Stimulated activated CD4-positive, alpha-beta T cell treated with anti-CD3 and anti-CD28 coated beads, Interleukin-1b, Interleukin-23, amount 100 ng/mL, for 1 hour (primary cell): Measurements from ENCODE around the gene IGSF3.
A peak's percentile ranks its signal among the peaks of the same experiment; 100 is the strongest.

Experiments
- DNase-seq, 2 donors: peaks; one replicate each; pipeline ENCODE4 v3.0.0-alpha.2; 2020; ENCODE audit warnings: low read depth in 2 of 2

Gene IGSF3

DNA sequence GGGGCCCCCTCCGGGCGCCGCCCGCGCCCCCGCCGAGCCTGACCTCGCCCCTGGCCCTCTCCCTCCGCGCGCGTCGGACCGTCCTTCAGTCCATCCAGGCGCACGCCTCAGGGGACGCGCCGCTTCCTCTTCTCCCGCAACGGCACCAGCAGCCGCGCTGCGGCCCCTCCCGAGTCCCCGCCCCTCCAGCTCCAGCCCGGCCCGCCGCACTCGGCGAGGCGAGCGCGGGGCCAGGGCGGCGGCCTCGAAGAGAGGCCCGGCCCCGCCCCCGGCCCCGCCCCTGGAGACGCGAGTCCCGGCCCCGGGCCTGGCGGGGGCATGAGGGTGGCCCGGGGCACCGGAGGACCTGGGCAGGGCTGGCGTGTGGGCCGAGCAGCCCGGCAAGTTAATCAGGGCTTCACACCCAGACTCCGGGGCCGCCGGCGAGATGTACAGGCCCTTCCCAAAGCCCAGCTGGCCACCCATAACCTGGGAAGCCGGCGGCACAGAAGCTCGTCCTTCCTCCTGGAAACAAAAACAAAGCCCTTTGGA is at the start of gene IGSF3:
IGSF3 (minus strand) TSS at position 159 of the 531 bp plus-strand sequence. CDS start 1,407 bp downstream, outside the sequence.
- DNase-seq, result peak in 1 of 2 donors; percentile 30

DNA sequence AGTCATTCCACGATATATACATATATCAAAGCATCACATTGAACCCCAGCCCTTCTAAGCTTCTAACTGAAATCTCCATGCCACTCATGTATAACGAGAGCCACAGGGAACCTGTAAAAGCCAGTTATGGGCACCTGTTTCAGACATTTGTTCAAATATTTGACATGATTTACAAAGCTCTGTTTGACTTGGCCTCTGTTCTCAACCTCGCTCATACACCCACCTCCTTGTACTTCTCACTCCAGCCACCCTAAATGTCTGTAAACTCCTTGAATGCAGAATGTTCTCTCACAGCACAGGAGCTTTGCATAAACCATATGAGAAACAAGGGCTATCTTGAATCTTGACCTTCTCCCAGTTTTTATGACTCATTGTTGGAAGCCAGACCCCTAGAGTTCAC is 49.8 kb upstream of the IGSF3 start:
- DNase-seq, result no peak

DNA sequence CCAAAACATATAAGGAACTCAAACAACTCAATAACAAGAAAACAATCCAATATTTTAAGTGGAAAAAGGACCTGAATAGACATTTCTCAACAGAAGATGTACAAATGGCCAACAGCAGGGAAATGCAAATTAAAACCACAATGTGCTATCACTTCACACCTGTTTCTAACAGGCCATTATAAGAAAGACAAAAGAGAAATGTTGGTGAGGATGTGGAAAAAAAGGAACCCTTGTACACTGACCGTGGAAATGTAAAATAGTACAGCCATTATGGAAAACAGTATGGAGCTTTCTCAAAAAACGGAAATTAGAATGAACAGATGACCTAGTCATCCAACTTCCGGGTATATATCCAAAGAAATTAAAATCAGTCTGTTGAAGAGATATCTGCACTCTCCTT is 48.9 kb upstream of the IGSF3 start:
- no peak for DNase-seq

DNA sequence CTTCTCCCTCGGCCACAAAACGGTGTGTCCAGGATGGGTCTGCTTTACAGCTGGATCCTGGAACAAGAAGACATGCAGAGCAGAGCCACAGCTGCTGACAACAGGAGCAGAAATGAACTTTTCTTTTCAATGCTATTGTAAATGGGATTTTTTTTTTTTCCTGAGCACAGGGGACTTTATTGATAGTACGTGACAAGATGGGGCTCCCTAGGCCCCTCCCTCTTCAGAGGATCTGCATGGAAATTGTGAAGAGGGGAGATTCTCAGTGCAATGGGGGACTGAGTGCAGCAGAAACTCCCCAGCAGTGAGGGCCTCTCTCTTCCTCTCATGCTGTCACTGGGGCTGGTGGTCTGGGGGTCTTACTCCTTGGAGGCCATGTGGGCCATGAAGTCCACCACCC is 45.9 kb upstream of the IGSF3 start:
- no peak for DNase-seq

DNA sequence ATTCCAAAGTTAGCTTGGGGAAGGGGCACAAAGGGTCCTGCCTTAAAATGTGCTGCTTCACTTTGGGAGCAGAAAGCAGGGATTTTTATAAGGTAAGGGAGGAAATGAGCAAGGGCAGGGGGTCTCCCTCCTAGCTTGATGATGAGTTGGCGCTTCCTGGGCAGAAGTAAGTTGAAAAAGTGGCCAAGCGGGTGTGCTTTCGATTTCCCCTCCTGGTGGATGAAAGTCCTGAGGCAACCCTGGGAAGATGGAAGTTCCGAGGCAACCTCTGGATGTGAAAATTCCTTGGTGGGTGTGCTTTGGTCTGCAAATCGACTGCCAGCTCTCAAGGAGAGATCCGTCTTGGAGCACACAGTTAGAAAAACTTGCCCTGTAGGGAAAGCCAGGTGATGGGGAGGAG is 45.0 kb upstream of the IGSF3 start:
- DNase-seq, result no peak

DNA sequence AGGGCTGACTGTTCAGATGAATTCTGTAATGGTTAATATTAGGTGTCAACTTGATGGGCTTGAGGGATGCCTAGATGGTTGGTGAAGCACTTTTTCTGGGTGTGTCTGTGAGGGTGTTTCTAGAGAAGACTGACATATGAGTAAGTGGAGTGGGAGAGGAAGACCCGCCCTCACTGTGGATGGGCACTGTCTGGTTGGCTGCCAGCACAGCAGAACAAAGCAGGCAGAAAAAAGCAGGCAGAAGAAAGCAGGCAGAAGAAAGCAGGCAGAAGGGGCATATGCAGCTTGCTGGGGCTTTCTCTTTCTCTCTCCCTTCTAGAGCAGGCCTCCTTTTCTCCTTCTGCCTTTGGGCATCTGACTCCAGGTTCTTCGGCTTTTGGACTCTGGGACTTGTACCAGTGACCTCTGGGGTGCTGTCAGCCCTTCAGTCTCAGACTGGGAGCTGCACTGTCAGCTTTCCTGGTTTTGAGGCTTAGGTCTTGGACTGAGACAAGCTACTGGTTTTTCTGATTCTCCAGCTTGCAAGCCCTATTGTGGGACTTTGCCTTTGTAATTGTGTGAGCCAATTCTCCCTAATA is 43.8 kb upstream of the IGSF3 start:
- no peak for DNase-seq

DNA sequence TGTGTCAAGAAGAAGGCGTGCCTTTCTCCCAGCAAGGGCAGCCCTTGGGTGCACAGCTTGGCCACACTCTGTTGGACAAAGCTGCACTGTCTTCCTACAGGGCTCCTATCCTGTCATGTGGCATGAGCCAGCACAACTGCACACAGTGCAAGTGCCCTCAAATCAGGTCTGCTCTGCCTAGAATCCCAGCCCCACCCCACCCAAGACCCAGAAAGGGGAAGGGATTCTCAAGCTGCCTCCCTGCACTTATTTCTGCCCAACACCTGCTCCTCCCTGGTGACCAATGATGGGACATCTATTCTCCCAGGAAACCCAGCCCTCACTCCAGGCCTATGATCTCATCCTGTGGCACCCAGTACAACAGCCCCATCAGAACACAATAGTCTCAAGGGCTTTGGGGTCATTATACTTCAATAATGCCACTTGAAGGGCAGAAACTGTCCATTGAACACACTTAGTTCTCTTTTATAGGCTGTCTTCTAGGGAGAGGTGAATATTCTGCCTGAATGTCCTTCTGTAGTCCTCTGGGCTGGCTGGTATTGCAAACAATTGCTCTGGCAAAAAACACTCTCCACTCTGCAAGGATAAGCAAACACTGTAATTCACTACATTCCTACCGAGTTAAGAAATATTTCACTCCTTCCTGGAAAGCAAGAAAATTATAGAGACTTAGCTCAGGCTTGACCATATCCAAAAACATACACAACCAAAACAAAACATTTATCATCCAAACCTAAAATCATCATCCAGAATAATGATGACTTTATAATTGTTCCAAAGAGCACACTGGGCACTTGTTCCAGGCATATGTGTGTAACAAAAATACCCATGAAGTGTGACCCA is 43.1 kb upstream of the IGSF3 start:
- DNase-seq, result no peak

DNA sequence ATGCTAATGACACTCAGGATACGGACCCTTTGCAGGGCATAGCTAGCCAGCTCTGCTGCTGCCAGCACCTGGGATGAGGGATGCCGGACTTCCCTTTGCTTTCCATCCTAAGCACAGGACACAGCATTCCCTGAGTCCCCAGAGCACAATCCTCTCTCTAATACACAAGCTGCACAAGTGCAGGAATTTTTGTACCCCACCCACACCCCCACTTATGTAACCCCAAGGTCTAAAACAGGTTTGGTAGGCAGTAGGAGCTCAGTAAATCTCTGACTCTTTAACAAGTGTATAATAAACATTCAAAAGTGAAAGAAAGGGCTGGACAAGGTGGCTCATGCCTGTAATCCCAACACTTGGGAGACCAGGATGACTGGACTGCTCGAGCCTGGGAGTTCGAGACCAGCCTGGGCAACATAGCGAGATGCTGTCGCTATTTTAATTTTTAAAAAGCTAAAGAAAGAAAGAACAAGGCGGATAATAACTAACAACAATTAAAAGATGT is 42.2 kb upstream of the IGSF3 start:
- DNase-seq, result no peak

DNA sequence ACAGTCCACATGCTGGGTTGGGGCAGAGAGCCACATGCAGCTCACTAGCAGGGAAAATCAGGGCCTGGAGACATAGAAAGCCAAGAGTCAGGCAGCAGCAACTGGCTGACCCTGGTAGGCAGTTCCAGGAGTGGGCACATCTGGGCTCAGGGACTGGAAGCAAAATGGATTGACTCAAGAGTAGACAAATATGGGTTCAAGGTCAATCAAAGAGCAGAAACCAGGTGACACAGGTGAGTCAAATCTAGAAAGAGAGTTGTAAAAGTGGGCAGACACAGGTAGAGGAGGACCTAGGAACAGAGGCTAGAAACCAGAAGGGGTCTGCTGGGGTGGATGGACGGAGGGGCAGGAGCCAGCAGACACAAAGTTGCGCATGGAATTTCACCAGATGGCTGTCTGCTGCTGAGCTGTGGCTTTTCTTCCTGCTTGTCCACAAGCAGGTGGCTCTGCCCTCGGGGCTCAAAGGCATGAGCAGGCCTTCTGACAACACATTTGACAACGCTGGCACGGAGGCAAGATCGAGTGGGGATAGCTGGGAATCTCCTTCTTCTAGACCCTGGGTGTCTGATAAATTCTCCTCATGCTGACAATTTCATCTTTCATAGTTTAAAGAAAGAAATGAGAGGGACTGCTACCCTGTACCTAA is 40.8 kb upstream of the IGSF3 start:
- no peak for DNase-seq

DNA sequence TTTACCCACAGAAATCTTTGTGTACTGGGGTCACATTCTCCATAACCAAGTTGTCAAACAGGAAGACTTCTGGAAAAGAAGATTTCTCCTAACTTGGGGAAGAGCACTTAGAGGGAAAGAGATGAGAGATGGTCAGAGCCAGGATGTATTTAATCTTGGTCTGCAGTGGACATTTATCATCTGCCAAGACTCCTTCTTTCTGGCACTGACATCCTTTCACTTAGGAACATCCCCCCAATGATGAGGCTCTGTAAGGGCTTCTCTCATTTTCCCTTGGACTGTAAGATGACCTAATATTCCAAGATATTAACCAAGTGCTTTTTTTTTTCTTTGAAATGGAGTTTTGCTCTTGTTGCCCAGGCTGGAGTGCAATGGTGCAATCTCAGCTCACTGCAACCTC is 39.3 kb upstream of the IGSF3 start:
- DNase-seq, result no peak

DNA sequence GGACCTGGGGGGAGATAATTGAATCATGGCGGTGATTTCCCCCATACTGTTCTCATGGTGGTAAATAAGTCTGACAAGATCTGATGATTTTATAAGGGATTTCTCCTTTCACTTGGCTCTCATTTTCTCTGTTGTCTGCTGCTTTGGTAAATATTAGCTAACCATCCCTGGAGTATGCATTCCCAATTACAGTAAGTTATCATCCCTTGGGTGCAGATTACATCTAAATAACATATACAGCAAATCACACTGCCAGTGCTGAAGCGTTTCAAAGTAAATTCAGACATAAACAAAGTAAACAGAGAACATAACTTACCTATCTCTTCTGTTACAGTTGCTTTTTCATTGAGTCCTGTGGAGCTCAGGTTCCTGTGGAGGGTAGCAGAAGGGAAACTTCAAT is 38.6 kb upstream of the IGSF3 start:
- no peak for DNase-seq

DNA sequence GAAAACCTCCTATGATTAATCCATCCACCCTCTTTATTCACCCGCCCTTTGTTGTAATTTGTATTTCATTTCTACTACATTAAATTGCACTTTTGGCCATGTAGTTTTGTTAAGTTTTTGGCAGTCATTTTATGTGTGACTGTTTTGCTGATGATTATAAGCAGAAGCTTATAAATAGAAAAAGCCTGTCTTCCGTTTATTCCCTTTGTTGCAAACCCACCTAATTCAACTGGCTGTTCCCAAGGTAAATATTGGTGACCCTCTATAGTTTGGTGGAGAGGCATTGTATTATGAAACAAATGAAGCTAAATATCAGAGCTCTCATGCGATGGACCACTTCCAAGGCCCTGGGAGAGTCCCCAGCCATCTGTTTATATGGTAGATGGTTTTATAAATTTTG is 36.7 kb upstream of the IGSF3 start:
- DNase-seq, result no peak

DNA sequence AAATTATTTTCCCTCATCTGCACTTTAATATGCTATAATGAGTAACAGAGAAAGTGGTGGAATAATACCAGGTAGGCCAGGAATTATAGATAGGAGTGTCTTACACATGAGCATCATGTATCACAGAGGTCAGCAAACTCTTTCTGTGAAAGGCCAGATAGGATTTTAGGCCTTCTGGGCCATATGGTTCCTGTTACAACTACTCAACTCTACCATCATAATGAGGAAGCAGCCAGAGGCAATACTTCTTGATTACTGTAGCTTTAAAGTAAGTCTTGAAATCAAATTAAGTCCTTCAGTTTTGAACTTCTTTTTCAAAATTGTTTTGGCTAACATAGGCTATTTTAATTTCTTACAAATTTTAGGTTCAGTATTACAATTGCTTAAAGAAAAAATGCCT is 32.1 kb upstream of the IGSF3 start:
- no peak for DNase-seq

DNA sequence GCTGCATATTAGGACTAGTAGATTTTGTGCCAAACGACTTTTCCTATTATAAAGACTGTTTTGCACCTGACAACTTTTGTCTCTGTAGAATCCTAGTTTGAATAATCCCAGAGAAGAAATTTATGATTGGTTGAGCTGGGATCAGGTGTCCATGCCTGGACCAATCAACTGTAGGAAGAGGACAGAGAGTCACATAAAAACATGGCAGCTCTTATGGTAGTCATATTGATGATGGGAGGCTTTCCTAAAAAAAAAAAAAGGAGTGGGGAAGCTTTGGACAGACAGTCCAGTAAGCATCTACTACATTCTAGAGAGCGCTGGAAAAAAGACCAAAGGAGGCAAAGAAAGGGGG is 30.7 kb upstream of the IGSF3 start:
- no peak for DNase-seq

DNA sequence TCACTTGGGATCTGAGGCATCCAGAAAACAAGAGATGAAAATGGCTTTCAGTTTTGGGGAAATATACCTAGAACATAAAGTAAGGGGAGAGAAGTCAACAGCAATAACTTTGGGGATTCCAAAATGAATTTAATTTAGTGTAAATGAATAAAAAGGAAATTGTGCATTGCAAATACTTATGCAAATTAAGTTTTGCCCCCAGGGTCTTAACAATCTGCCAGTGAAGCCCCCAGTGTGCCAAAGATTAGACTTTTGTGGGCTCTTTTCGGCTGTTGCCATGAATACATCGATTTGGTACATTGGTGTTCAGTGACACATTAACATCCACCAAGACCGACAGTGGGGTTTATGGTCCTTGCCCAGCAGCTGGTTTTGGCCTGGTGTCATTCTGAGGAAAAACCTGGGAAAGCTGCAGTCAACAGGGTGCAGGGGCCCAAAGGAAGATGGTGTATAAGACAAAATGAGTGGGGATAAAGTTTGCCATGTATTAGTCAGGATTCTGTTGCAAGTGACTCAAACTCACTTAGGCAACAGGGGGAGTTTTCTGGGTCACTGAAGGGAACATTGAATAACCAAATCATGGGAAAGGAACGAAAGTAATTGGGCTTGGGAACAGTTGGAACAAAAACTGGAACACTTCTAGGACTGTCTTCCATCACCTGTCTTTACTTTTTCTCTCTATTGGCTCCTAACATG is 30.2 kb upstream of the IGSF3 start:
- DNase-seq, result no peak

DNA sequence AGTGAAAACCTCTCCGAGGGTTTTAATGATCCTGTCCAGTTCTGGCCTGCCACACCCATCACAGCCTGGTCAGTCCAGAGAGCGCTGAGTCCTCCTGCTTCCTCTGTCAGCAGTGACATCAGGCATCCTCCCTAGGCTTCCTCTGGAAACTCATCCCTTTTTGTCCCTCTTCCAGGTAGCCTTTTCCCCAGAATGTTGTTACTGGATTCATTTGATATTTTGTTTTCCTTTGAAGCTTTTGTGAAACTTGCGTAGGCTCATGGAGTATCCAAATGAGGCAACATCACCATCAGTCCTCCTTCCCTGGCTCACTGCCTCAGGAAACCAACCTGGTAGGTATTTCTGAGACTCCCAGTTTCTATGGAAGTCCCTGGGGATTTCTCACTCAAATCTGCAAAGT is 27.0 kb upstream of the IGSF3 start:
- DNase-seq, result no peak

DNA sequence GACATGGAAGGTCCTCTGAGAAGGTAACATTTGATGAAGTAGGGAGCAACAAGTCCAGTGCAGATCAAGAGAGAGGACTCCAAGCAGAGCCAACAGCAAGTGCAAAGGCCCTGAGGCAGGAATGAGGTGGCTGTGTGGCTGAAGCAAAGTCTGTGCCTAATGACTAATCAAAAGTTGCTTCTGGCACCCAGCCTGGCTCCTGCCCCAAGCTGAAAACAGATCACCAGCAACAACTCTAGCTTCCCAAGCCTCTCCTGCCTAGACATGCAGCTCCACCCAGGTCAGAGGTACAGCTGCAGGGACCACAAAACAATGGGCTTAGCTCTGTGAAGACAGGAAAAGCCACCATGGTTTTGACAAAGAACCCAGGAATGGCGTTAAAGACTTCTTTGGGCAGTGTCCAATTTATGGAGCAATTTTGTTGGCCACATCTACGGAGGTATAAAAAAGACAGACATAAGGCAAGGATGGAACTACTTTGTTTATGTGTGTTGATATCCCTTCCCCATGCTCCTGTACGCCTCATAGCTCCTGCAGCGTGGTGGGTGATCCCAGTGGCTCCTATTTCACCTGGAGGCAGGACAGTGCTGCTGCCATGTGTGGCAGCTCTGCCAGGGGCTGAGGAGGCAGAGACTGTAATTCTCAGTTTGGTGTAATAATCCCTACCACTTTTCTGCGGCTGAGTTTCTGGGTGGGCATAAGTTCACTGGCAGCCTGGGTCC is 26.4 kb upstream of the IGSF3 start:
- no peak for DNase-seq

DNA sequence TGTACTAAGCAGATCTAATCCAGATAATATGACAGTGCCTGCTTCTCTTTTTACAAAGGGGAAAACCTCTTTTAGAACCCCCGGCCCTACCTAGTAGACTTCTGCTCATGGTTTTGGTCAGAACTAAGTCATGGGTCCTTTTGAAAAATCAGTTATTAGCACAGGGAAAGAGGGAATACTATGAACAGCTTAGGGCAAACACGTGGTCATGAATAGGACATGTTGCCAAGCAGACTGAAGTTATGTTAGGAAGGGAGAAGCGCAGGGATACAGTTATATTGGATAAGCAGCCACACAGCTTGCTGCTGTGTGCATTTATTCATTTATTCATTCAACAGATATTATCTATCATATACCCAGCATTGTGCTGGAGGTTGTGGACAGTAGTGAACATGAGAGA is 25.3 kb upstream of the IGSF3 start:
- DNase-seq, result no peak

DNA sequence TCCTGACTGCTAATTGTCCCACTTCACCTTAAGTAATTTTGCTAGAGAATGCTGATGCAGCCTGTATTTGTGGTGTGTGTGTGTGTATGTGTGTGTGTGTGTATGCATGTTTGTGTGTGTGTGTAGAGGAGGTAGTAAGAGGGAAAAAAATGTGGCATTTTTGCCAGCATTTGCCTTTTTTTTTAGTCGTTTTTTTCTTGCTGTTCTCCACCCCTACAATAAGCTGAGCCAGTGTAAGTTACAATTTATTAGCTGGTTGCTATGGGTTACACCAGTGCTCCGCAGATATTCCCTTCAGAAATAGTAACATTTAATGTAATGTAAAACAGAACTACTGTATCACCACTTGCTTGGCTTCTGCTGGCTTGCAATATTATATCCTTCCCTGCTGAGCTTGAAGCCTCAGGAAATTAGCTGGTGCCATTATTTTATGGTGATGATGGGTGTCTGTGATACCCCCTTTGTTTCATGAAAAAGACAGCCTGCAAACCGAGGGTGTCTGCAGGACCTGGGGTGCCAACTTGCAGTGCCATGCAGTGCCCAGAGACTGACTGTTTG is 23.4 kb upstream of the IGSF3 start:
- DNase-seq, result no peak

DNA sequence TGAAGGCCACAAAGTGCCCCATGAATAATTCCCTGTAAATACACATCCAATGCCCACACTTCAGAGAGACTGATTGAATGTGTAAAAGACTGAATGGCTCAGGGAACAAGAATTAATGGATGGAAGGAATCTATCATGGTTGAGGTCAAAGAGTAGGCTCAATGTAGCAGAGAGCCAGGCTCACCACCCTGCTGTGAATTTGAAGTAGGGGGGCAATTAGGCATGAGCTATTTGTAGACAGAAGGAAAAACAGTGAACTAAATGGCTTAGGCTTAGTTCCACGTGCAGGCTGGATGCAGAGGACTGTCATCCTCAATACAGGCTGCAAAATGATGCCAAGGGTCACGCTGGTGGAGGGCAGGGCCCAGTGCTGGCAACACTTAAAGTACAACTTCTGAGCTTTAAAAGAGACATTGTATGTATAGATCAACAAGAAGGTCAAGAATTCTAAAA is 22.9 kb upstream of the IGSF3 start:
- DNase-seq, result no peak

DNA sequence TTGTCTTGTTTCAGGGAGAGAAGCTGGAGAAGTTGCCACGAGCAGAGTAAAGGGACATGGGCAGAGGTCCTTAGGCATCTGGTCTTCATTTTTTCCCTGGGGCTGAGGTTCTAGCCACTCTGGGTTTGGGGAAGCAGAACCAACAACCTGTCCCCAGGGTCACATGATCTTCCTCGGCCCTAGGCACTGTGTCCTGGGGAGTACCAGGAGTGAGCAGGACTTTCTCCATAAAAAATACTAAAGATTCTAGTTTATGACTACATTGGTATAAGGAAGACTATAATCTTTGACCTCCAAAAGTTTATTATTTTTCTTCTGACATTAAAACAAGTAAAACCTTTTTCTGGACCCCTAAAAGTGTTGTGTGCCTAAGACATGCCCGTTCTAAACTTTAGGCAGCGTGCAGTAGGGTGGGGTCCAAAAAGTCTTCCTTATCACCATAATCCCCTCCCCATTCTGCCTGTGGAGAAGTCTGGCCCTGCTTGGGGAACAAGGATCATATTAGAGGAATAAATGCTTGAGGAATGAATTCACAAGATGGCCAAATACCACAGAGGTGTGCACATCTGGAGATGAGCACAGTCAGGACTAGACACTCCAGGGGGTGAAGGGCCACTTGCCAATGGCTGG is 19.3 kb upstream of the IGSF3 start:
- DNase-seq, result no peak
